A673 (cell line): ENCODE results near the gene POLR2M.

Experiments used
- EZH2 ChIP-seq: fragments of 200-600 bp; sonication (generic); IDR thresholded peaks from 2 replicates; pipeline ENCODE4 v1.6.1; 2017; ENCODE audit warnings: borderline replicate concordance, low read depth, mild to moderate bottlenecking, mixed read lengths, antibody characterized with exemption, low read length; ENCODE audit not compliant: poor library complexity, severe bottlenecking
- TF ChIP-seq, protein P1 (sequence below): fragments of 300-800, 200-600 bp; sonication (generic); conservative IDR thresholded peaks from 2 replicates; pipeline ENCODE4 v1.5.1; 2017; ENCODE audit warnings: low read depth, mild to moderate bottlenecking, antibody characterized with exemption, low read length, moderate library complexity, mixed read lengths

- TF ChIP-seq, protein P1, sequence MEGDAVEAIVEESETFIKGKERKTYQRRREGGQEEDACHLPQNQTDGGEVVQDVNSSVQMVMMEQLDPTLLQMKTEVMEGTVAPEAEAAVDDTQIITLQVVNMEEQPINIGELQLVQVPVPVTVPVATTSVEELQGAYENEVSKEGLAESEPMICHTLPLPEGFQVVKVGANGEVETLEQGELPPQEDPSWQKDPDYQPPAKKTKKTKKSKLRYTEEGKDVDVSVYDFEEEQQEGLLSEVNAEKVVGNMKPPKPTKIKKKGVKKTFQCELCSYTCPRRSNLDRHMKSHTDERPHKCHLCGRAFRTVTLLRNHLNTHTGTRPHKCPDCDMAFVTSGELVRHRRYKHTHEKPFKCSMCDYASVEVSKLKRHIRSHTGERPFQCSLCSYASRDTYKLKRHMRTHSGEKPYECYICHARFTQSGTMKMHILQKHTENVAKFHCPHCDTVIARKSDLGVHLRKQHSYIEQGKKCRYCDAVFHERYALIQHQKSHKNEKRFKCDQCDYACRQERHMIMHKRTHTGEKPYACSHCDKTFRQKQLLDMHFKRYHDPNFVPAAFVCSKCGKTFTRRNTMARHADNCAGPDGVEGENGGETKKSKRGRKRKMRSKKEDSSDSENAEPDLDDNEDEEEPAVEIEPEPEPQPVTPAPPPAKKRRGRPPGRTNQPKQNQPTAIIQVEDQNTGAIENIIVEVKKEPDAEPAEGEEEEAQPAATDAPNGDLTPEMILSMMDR: no peak
- no peak for TF ChIP-seq EZH2
Measured at GRCh38 chr15:57698243-57698642, 8.3 kb upstream of the POLR2M start.
